Keratinocyte (primary cell): Measurements from ENCODE around the gene FAM13B. TPM values are rescaled to one million over a fixed set of nuclear protein-coding genes. Genes with fewer than 3 reads are reported as not detected.

ENCODE experiments used
- DNase-seq: peaks from one replicate; pipeline ENCODE4 v3.0.0-alpha.2; 2011; ENCODE audit warnings: low read depth, missing footprints, low spot score
- FAIRE-seq: peaks from 2 replicates; lab custom pipeline; 2011; peaks lifted over from hg19 to GRCh38; lab: Jason Lieb, UNC
- H2AFZ ChIP-seq: 2 replicates; pipeline ENCODE4 v1.6.0; 2012; ENCODE audit warnings: low read length, control low read depth, inconsistent platforms; ENCODE audit not compliant: control insufficient read depth
- H3K27ac ChIP-seq: 2 replicates; pipeline ENCODE4 v1.5.1; 2011; ENCODE audit warnings: low read length; ENCODE audit not compliant: control insufficient read depth, insufficient read depth
- H3K27me3 ChIP-seq: 3 replicates; pipeline ENCODE4 v1.6.0; 2011; ENCODE audit warnings: low read length; ENCODE audit not compliant: control insufficient read depth, insufficient read depth; ENCODE audit errors: extremely low read depth
- H3K36me3 ChIP-seq, 2 experiments: 2 replicates in 1 of 2; 3 replicates in 1 of 2; pipeline ENCODE4 v1.5.1; 2011; ENCODE audit warnings: low read length in 2 of 2, mild to moderate bottlenecking in 1 of 2; ENCODE audit not compliant: control insufficient read depth in 2 of 2, insufficient read depth in 2 of 2; ENCODE audit errors: extremely low read depth in 1 of 2
- H3K4me1 ChIP-seq: 3 replicates; pipeline ENCODE4 v1.5.1; 2011; ENCODE audit warnings: low read length; ENCODE audit not compliant: control insufficient read depth, insufficient read depth; ENCODE audit errors: extremely low read depth
- H3K4me2 ChIP-seq: 3 replicates; pipeline ENCODE4 v1.6.0; 2011; ENCODE audit warnings: low read depth, low read length; ENCODE audit not compliant: control insufficient read depth, insufficient read depth; ENCODE audit errors: extremely low read depth
- H3K4me3 ChIP-seq, 3 experiments: fragments of 200-600 bp in 1 of 3; sonication (generic) in 1 of 3; 2 replicates in 2 of 3; 3 replicates in 1 of 3; pipeline ENCODE4 v1.5.1; 2011 to 2016; ENCODE audit warnings: low read length in 3 of 3, mild to moderate bottlenecking in 3 of 3, control low read depth in 2 of 3, inconsistent platforms in 1 of 3, low read depth in 1 of 3, mixed read lengths in 1 of 3, mixed run types in 1 of 3, moderate library complexity in 1 of 3; ENCODE audit not compliant: control insufficient read depth in 2 of 3, insufficient read depth in 2 of 3; ENCODE audit errors: extremely low read depth in 1 of 3
- H3K79me2 ChIP-seq: 2 replicates; pipeline ENCODE4 v1.6.0; 2012; ENCODE audit warnings: low read length; ENCODE audit not compliant: control insufficient read depth, insufficient read depth
- H3K9ac ChIP-seq: 3 replicates; pipeline ENCODE4 v1.6.0; 2011; ENCODE audit warnings: low read length; ENCODE audit not compliant: control insufficient read depth, insufficient read depth; ENCODE audit errors: extremely low read depth
- H3K9me1 ChIP-seq: 3 replicates; pipeline ENCODE4 v1.6.0; 2011; ENCODE audit warnings: low read length; ENCODE audit not compliant: control insufficient read depth, insufficient read depth; ENCODE audit errors: extremely low read depth
- H3K9me3 ChIP-seq: 2 replicates; pipeline ENCODE4 v1.5.1; 2012; ENCODE audit warnings: low read depth, low read length; ENCODE audit not compliant: control insufficient read depth
- H4K20me1 ChIP-seq: 3 replicates; pipeline ENCODE4 v1.6.0; 2011; ENCODE audit warnings: low read length; ENCODE audit not compliant: control insufficient read depth, insufficient read depth; ENCODE audit errors: extremely low read depth
- EZH2 ChIP-seq: IDR thresholded peaks from one replicate; pipeline ENCODE4 v1.6.1; 2012; ENCODE audit warnings: inconsistent platforms, mild to moderate bottlenecking, low read length, moderate library complexity
- dilution Hi-C: fragments of 300-500 bp; cut with MboI; formaldehyde crosslinking; loops from one replicate; pipeline ENCODE4 v1.7.0; 2020; ENCODE audit warnings: low sequenced_read_pairs; ENCODE audit not compliant: extremely low pct_ligation_motif_present
- polyA plus RNA-seq, 5 experiments: library from polyadenylated mRNA; depleted of rRNA in 3 of 5; stranded (reverse) in 3 of 5; stranded (forward) in 1 of 5; unstranded in 1 of 5; fragments of >200 nt; gene quantifications; 1 replicate in 1 of 5; 2 replicates in 3 of 5; 3 replicates in 1 of 5; pipeline versions ENCODE4 v1.2.1 to v1.2.3, GENCODE V29; 2011 to 2012; ENCODE audit warnings: missing spikeins in 2 of 5, low read depth in 1 of 5, low replicate concordance in 1 of 5
- TF ChIP-seq, protein P1 (sequence below), 3 experiments: IDR thresholded peaks in 1 of 3; conservative IDR thresholded peaks in 1 of 3; optimal IDR thresholded peaks in 1 of 3; 2 replicates in 2 of 3; 3 replicates in 1 of 3; pipeline versions ENCODE3 to v1.5.1; 2011; ENCODE audit warnings: low read length in 3 of 3, mild to moderate bottlenecking in 3 of 3, moderate library complexity in 2 of 3, control low read depth in 1 of 3, inconsistent platforms in 1 of 3; ENCODE audit not compliant: insufficient read depth in 2 of 3; ENCODE audit errors: extremely low read depth in 1 of 3

Gene FAM13B
- polyA plus RNA-seq, 1 donor (not counting 4 experiments of a cell fraction or from before 2014, with no cell fraction given), result 12.9 TPM

GRCh38 chr5:138054847-138055558, 22.1 kb upstream of the FAM13B start:
- no peaks in the 10 kb centered on the region for H4K20me1 ChIP-seq
- no peak overlapping the region for H2AFZ ChIP-seq
- no peak overlapping the region for H3K4me2 ChIP-seq
- no peaks in the 10 kb centered on the region for H3K27me3 ChIP-seq
- no peak overlapping the region for H3K4me3 ChIP-seq
- DNase-seq (no peak), FAIRE-seq (no peak)
- H3K79me2 ChIP-seq, result no peaks in the 10 kb centered on the region
- no peaks in the 10 kb centered on the region for H3K9me1 ChIP-seq
- H3K27ac ChIP-seq, result no peak overlapping the region
- dilution Hi-C loops, result no loop called here
- TF ChIP-seq, protein P1, sequence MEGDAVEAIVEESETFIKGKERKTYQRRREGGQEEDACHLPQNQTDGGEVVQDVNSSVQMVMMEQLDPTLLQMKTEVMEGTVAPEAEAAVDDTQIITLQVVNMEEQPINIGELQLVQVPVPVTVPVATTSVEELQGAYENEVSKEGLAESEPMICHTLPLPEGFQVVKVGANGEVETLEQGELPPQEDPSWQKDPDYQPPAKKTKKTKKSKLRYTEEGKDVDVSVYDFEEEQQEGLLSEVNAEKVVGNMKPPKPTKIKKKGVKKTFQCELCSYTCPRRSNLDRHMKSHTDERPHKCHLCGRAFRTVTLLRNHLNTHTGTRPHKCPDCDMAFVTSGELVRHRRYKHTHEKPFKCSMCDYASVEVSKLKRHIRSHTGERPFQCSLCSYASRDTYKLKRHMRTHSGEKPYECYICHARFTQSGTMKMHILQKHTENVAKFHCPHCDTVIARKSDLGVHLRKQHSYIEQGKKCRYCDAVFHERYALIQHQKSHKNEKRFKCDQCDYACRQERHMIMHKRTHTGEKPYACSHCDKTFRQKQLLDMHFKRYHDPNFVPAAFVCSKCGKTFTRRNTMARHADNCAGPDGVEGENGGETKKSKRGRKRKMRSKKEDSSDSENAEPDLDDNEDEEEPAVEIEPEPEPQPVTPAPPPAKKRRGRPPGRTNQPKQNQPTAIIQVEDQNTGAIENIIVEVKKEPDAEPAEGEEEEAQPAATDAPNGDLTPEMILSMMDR (optimal IDR thresholded peaks at IDR 0.05 in 1 of 3, IDR thresholded peaks at IDR 0.05 in 1 of 3, conservative IDR thresholded peaks at IDR 0.05 in 1 of 3; ENCODE audit: extremely low read depth in 1 of 3, insufficient read depth in 2 of 3, low read length in 3 of 3), result no peak
- TF ChIP-seq EZH2, result no peak
- H3K9ac ChIP-seq, result no peak overlapping the region
- H3K9me3 ChIP-seq, result no peaks in the 10 kb centered on the region
- H3K4me1 ChIP-seq, result no peaks in the 10 kb centered on the region
- H3K36me3 ChIP-seq, result no peaks in the 10 kb centered on the region

DNA sequence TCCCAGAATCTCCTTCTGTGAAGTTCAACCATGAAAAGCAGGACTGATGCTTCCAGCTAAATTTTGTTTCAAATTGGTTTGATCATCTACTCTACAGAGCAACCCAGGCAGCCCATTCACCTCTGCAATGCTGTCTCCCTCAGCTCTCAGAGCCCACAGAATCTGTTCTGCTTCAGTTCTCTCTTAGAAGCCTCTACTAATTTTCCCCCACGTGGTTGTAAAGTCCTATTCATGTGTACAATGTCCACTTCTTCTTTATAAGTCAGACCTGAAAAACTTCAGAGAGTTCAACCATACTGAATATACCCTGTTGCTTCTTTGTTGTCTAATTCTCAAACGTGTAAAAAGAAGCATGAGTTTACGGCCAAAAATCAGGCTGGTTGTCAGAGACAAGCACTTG, 21.3 kb upstream of the FAM13B start:
- Histone ChIP-seq H3K4me2 (no peak overlapping the region), H3K27me3 (no peaks in the 10 kb centered on the region), H3K4me3 (no peak overlapping the region), H3K4me1 (no peaks in the 10 kb centered on the region), H3K27ac (no peak overlapping the region), H3K36me3 (no peaks in the 10 kb centered on the region), H2AFZ (no peak overlapping the region), H3K9me3 (no peaks in the 10 kb centered on the region), H3K9me1 (no peaks in the 10 kb centered on the region), H3K79me2 (no peaks in the 10 kb centered on the region), H3K9ac (no peak overlapping the region), H4K20me1 (no peaks in the 10 kb centered on the region)
- TF ChIP-seq, protein P1 (optimal IDR thresholded peaks at IDR 0.05 in 1 of 3, IDR thresholded peaks at IDR 0.05 in 1 of 3, conservative IDR thresholded peaks at IDR 0.05 in 1 of 3; ENCODE audit: extremely low read depth in 1 of 3, insufficient read depth in 2 of 3, low read length in 3 of 3), result no peak
- TF ChIP-seq EZH2, result no peak
- dilution Hi-C loops, result no loop called here
- DNase-seq (no peak), FAIRE-seq (no peak)
